HG02759 (cell line): ENCODE measurements around the gene EVL.
"Not testable (repeated sequence)": the region's sequence is repeated elsewhere in the genome, so short reads cannot be mapped to it uniquely, and the experiment has no call there.

Experiments used
- ATAC-seq: cut with Tn5 transposase; IDR thresholded peaks from one replicate; pipeline ENCODE4 v1.9.1; 2021; ENCODE audit warnings: mild to moderate bottlenecking, moderate library complexity; ENCODE audit not compliant: unreplicated experiment

EVL gene

GRCh38 chr14:100159094-100159864 lies 94.1 kb downstream of the EVL start, which contains the start of gene DEGS2:
Gene DEGS2, minus strand, starts transcription at chr14:100159645. Its CDS starts 58 bp downstream, at chr14:100159587.
- ATAC-seq, result peak; percentile 66

DNA sequence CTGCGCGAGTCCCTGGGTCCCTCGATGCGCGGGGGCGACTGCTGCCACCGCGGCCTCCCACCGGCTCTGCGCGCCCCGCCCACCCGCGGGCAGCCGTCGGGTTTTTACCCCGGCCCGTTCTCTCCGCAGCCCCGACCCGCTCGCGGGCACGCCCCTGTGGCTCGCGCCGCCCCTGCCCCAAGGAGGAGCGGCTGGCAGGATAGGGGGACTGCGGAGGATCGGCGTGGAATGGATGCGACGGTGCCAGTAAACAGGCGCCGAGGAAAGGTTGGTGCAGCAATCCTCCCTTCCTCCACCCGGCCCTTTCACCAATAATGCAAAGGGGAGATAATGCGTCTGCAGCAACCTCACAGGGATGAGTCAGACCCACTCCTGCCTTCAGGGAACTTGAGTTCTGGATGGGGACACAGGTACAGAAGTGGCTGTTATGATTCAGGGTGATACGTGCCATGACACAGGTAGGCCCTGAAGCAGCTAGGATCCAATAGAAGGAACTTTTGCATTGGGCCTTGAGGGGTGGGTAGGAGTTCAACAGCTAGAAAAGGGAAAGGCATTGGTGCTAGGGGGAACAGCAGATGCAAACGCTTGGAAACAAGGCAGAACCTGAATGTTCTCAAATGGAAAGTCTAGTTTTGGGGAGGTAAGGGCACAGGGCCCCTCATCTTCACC lies 94.8 kb downstream of the EVL start:
- ATAC-seq, result no peak

GRCh38 chr14:100160534-100160916 lies 95.3 kb downstream of the EVL start:
- no peak for ATAC-seq

DNA sequence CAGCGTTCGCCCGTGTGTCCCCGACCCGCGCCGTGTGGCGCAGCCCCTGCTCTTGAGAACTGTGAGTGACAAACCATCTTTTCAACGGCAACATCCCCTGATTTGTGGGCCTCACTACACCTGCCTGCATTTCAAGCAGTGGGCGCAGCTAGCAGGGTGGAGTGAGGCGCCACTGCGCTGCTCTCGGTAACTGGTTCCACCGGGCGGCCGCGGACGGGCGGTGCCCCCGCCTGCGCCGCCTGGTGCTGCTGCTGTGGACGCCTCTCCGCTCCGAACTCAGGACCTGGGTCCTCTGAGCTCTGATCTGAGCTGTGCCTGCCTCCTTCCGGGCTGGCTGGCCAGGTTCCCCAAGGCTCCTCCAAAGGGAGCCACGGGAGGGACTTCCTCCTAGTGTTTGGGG lies 100.2 kb downstream of the EVL start:
- no peak for ATAC-seq

GRCh38 chr14:100165831-100166440 lies 100.7 kb downstream of the EVL start:
- no peak for ATAC-seq

DNA sequence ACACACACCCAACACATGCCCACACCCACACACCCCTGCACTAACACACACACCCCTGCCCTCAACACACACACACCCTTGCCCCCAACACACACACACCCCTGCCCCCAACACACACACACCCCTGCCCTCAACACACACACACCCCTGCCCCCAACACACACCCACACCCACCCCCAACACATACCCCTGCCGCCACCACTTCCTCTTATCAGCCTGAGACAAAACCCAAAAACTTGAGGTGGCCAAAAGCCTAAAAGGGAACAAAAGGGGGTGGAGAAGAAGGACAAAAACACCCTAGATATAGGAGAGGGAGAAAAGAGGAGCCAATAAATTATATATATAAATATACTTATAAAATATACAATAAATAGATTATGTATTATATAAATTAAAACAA lies 103.3 kb downstream of the EVL start:
- no peak for ATAC-seq

DNA sequence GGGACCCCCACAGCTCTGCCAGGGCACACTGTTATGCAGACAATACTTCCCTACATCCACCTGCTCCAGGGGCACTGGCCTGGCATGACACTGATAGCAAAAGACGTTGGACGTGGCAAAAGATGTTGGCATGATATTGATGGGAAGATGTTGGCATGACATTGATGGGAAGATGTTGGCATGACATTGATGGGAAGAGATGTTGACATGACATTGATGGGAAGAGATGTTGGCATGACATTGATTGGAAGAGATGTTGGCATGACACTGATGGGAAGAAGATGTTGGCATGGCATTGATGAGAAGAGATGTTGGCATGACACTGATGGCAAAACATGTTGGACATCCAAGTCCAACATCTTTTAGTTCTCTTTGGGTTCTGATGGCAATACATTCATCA lies 105.7 kb downstream of the EVL start:
- ATAC-seq, result no peak

DNA sequence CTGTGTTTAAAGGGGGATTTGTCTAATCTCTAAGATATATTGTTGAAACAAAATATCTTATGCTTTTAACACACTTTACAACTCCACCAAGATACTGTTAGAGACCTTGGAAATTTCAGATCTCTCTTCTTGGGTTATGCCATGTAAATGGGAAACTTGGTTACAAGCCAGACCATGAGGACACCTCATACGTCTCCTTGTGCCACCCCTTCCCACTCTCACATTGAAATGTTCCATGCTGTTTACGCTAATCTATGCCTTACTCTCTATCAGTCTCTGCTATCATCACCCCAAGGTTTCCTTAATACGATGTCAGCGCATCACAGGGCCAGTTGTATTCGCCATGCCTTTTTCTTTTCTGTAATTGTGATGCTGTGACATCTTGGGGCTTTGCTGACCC lies 107.6 kb downstream of the EVL start:
- ATAC-seq, result no peak

- ATAC-seq, result no peak
Observed at GRCh38 chr14:100173353-100173752, 108.1 kb downstream of the EVL start.

GRCh38 chr14:100176811-100177327 lies 111.6 kb downstream of the EVL start:
- ATAC-seq, result no peak

GRCh38 chr14:100178691-100179090 lies 113.5 kb downstream of the EVL start:
- ATAC-seq, result no peak

GRCh38 chr14:100180671-100181070 lies 115.4 kb downstream of the EVL start:
- not testable (repeated sequence) for ATAC-seq

- not testable (repeated sequence) for ATAC-seq
Observed at GRCh38 chr14:100181876-100182551, 116.8 kb downstream of the EVL start.

- ATAC-seq, result no peak
Observed at GRCh38 chr14:100187247-100187833, 122.1 kb downstream of the EVL start.

DNA sequence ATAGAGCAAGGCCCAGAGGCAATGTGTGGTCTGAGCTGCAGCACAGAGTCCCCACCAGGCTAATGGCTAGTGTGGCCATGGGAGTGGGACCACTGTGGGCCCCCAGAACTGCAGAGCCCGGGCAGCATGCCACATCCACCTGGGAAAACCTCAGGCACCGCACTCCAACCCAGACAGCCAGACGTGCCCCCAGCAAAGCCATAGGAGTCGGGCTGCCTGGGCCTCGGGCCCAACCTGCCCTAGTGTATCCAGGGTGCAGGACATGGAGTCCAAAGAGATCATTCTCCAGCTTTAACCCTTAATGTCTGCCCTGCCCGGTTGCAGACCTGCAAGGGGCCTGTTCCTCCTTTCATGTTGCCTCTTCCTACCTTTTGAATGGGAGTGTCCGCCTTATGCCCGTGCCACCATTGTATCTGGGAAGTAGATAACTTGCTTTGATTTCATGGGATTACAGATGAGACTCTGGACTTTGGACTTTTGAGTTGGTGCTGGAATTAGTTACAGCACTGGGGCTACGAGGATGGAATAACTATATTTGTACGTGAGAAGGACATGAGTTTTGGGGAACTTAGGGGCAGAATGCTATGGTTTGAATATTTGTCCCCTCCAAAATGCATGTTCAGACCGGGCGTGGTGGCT lies 123.3 kb downstream of the EVL start:
- ATAC-seq, result no peak

GRCh38 chr14:100190126-100190525 lies 124.9 kb downstream of the EVL start:
- no peak for ATAC-seq

- ATAC-seq, result no peak
Observed at GRCh38 chr14:100191584-100192249, 126.5 kb downstream of the EVL start.

- no peak for ATAC-seq
Observed at GRCh38 chr14:100192250-100192671, 127.0 kb downstream of the EVL start.

DNA sequence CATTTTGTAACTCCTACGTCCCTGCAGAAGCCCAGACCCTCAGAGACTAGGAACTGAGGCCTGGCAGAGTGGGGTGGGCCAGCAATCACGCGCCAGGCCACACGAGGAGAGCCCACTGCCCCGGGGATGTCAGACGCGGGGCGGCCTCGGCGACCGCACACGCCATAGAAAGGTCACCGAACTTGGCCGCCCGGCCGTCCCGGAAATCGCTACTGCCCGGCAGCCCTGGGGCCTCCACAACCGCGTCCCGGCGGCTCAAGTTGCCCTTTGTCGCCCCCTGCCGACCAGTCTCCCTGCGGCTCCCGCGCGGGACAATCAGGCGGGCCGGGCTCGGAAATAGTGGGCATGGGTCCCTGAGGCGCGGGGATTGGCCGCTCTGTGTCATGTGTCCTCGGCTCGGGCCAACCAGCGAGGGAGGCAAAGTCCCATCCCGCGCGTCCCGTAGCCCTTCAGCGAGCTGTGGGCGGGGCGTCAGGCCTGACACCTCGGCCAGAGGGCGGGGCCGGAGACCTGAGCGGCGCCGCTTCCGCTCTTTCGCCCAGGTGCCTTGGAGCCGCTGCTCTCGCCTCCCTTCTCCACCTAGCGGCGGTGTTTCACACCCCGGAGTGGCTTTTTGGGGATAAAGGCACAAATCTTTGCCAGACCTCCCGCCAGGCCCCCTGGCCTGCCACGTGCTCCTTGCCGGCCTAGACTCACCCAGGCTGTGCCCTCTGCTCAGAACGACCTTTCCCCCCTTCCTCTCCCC lies 127.6 kb downstream of the EVL start:
- peak; percentile 99 for ATAC-seq
